NCI-H446 (cell line): ENCODE data around the gene MTERF4.

ENCODE experiments used
- DNase-seq, 2 experiments: peaks; one replicate each; lab custom pipeline; 2025; lab: John Stamatoyannopoulos, UW

MTERF4 gene

DNA sequence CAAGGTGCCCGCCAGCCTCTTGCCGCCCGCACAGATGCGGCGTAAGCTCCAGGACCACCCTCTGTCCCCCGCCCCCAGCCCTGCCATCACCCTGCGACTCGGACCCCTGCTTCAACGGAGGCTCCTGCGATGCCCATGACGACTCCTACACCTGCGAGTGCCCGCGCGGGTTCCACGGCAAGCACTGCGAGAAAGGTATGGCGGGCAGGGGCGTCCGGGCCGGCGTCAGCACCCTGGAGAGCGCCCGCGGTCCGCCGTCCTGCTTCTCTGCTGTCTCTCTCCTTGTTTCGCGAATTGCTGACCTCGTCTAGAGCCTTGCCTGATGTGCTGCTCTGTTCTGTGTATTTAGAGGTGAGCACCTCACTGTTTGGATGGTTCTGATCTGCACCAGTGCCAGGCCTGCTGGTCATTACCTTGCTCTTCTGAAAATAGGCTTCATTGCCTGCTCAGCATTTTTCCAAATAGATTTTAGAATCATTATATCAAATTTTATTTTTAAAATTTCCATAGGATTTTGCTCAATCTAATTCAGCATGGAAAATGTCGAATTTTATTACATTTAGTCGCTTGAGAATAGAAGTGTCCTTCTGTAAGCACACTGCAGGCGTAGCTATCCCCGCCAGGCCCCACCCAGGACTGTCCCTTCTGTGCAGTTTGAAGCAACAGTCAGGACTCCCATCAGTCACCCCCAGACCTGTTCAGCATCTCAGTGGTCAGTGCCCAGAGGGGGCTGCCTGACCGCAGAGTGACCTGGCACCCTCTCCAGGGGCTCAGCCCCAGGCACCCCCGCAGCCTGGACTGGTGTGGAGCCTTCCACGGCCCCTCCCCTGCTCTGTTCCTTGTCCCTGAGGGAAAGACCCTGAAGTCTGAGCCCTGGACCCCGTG, 52.1 kb downstream of the MTERF4 start:
- no peak for DNase-seq

DNA sequence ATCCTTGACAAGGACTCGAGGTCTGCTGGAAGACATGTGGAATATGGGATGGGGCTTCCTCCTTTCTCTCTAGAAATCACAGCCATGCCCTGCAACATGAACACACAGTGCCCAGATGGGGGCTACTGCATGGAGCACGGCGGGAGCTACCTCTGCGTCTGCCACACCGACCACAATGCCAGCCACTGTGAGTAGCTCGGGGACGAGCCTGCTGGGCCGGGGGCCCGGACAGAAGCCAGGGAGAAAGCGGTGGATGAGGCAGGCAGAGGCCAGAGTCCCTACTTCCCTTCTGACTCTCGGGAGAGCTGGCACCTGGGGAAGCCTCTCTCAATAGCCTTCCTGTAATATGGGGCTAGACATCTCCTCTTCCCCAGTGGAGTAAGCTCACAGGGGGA, 53.1 kb downstream of the MTERF4 start:
- DNase-seq, result no peak

DNA sequence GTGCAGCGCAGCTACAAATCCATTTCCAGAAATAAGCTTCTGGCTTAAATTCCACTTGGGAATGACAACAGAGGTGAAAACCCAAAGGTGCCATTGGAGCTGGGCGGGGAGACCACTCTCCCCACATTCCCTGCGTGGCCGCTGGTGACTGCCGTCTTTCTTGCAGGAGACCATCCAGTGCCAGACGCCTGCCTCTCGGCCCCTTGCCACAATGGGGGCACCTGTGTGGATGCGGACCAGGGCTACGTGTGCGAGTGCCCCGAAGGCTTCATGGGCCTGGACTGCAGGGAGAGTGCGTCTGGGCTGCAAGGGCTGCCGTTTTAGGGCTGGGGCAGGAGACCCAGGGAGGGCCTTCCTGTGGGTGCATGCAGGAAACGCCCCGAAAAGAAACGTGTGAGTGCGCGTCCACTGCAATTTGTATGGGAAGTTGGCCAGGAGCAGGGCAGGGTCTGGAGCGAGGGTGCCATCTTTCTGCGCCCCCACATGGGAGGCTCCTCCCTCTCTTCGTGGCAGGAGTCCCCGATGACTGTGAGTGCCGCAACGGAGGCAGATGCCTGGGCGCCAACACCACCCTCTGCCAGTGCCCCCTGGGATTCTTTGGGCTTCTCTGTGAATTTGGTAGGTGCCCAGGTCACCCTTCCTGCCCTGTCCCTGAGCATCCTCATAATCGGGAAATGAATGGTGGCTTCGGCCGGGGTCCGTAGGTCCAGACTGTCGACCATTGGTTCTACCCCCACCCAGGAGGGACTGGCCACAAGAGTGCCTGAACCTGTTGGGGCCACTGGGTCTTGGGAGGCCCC, 53.7 kb downstream of the MTERF4 start:
- no peak for DNase-seq

DNA sequence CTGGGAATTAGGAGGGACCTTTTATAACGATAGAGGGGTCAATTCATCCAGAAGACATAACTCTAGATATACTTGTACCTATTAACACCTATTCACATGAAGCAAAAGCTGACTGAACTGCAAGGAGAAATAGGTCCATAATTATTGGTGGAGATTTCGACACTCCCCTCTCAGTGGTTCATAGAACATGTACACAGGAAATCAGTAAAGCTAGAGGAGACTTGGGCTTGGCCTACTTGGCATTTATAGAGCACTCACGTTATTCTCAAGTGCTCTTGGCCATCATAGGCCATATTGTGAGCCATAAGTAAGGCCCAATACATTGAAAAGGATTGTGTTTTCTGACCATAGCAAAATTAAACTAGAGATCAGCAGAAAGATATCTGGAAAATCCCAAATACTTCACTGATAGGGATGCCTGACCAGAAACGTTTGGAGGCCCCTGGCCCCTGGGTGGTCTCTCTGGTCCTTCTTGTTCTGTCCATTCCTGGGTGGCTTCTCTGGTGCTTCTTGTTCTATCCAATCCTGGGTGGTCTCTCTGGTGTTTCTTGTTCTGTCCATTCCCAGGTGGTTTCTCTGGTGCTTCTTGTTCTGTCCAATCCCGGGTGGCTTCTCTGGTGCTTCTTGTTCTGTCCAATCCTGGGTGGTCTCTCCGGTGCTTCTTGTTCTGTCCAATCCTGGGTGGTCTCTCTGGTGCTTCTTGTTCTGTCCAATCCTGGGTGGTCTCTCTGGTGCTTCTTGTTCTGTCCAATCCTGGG, 54.7 kb downstream of the MTERF4 start:
- no peak for DNase-seq
